H1 (cell line): Measurements from ENCODE around the gene FRS2. TPM values are rescaled to one million over a fixed set of nuclear protein-coding genes. Genes with fewer than 3 reads are reported as not detected.

Experiments used
- ASH2L ChIP-seq: fragments of 200-600, 300-600 bp; sonication (generic); IDR thresholded peaks from one replicate; pipeline ENCODE4 v1.7.1; 2017; ENCODE audit warnings: low read length
- BACH1 ChIP-seq: IDR thresholded peaks from 2 replicates; pipeline ENCODE4 v1.6.1; 2012; ENCODE audit warnings: low read length, improper control_type of control experiment
- CHD1 ChIP-seq: IDR thresholded peaks from 2 replicates; pipeline ENCODE4 v1.6.1; 2012; ENCODE audit warnings: low read depth, low read length, improper control_type of control experiment
- CHD2 ChIP-seq: IDR thresholded peaks from 2 replicates; pipeline ENCODE4 v1.6.1; 2012; ENCODE audit warnings: low read length, improper control_type of control experiment
- CREB1 ChIP-seq: IDR thresholded peaks from 2 replicates; pipeline ENCODE4 v1.6.1; 2012; ENCODE audit warnings: inconsistent platforms
- MAFK ChIP-seq: IDR thresholded peaks from 2 replicates; pipeline ENCODE4 v1.6.1; 2012; ENCODE audit warnings: low read depth, mild to moderate bottlenecking, improper control_type of control experiment, low read length
- NANOG ChIP-seq: IDR thresholded peaks from 2 replicates; pipeline ENCODE4 v1.6.1; 2011; ENCODE audit warnings: low read length, low read depth, mild to moderate bottlenecking, inconsistent platforms; ENCODE audit not compliant: insufficient read depth, poor library complexity, severe bottlenecking
- POU5F1 ChIP-seq: IDR thresholded peaks from 2 replicates; pipeline ENCODE4 v1.6.1; 2011; ENCODE audit warnings: low read depth, mild to moderate bottlenecking, low read length, moderate library complexity
- SIRT6 ChIP-seq: IDR thresholded peaks from one replicate; pipeline ENCODE4 v1.7.1; 2012; ENCODE audit warnings: low read length, inconsistent platforms
- SP1 ChIP-seq: IDR thresholded peaks from 2 replicates; pipeline ENCODE4 v1.6.1; 2011; ENCODE audit warnings: low read depth, low read length
- SRF ChIP-seq: IDR thresholded peaks from 2 replicates; pipeline ENCODE4 v1.6.1; 2011; ENCODE audit warnings: mild to moderate bottlenecking, low read depth, low read length, moderate library complexity
- TAF7 ChIP-seq: optimal IDR thresholded peaks from 2 replicates; pipeline ENCODE3; 2011; ENCODE audit warnings: low read depth, mild to moderate bottlenecking, inconsistent platforms, low read length, moderate library complexity, borderline replicate concordance
- TEAD4 ChIP-seq: IDR thresholded peaks from 2 replicates; pipeline ENCODE4 v1.6.1; 2012; ENCODE audit warnings: low read depth, low read length, inconsistent platforms, mixed read lengths
- polyA plus RNA-seq, 7 experiments: library from polyadenylated mRNA; depleted of rRNA in 3 of 7; stranded (reverse) in 5 of 7; unstranded in 2 of 7; fragments of >200 nt in 5 of 7; fragments of 200-250 nt in 2 of 7; gene quantifications; 1 replicate in 5 of 7; 2 replicates in 1 of 7; 4 replicates in 1 of 7; pipeline versions ENCODE4 v1.2.1 to v1.2.3, GENCODE V29; 2011 to 2013; ENCODE audit warnings: missing spikeins in 2 of 7, mixed read lengths in 2 of 7
- total RNA-seq: library from RNA; stranded (reverse); fragmentation: NEBNext Ultra II Directional; extraction: Animal tissue kit (Norgen Biotek cat#: 25700); gene quantifications from 2 replicates; pipeline ENCODE4 v1.2.1, GENCODE V29; 2021
- TF ChIP-seq, protein P1 (sequence below): fragments of 300-600 bp; sonication (generic); IDR thresholded peaks from 2 replicates; pipeline ENCODE4 v1.7.1; 2012; ENCODE audit warnings: low read length, moderate library complexity, mild to moderate bottlenecking, inconsistent platforms; ENCODE audit not compliant: insufficient replicate concordance

Gene FRS2
- total and polyA plus RNA-seq, 2 of the 8 experiments (the other 6 are each of a cell fraction or from before 2014, with no cell fraction given), result 10.3 to 35.8 TPM

DNA sequence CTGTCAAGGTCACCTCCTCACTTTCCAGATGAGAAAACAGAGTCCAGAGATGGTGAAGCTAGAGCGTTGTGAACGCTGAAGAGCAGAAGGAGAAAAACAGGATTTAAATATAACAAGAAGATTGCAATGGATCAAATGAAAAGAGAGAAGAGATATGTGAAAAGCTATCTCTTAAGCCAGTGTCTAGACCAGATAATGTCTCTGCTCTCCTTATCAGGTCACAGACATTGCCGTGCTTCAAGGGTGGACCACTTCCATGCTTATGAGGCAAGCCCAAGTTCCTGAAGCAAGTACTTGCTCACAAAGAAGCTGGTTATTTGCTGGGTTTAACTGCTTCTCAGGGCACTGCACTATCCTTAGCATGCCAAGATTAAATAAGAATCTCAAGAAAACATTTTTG, 31.6 kb upstream of the FRS2 start (continued):
- TF ChIP-seq, protein P1, sequence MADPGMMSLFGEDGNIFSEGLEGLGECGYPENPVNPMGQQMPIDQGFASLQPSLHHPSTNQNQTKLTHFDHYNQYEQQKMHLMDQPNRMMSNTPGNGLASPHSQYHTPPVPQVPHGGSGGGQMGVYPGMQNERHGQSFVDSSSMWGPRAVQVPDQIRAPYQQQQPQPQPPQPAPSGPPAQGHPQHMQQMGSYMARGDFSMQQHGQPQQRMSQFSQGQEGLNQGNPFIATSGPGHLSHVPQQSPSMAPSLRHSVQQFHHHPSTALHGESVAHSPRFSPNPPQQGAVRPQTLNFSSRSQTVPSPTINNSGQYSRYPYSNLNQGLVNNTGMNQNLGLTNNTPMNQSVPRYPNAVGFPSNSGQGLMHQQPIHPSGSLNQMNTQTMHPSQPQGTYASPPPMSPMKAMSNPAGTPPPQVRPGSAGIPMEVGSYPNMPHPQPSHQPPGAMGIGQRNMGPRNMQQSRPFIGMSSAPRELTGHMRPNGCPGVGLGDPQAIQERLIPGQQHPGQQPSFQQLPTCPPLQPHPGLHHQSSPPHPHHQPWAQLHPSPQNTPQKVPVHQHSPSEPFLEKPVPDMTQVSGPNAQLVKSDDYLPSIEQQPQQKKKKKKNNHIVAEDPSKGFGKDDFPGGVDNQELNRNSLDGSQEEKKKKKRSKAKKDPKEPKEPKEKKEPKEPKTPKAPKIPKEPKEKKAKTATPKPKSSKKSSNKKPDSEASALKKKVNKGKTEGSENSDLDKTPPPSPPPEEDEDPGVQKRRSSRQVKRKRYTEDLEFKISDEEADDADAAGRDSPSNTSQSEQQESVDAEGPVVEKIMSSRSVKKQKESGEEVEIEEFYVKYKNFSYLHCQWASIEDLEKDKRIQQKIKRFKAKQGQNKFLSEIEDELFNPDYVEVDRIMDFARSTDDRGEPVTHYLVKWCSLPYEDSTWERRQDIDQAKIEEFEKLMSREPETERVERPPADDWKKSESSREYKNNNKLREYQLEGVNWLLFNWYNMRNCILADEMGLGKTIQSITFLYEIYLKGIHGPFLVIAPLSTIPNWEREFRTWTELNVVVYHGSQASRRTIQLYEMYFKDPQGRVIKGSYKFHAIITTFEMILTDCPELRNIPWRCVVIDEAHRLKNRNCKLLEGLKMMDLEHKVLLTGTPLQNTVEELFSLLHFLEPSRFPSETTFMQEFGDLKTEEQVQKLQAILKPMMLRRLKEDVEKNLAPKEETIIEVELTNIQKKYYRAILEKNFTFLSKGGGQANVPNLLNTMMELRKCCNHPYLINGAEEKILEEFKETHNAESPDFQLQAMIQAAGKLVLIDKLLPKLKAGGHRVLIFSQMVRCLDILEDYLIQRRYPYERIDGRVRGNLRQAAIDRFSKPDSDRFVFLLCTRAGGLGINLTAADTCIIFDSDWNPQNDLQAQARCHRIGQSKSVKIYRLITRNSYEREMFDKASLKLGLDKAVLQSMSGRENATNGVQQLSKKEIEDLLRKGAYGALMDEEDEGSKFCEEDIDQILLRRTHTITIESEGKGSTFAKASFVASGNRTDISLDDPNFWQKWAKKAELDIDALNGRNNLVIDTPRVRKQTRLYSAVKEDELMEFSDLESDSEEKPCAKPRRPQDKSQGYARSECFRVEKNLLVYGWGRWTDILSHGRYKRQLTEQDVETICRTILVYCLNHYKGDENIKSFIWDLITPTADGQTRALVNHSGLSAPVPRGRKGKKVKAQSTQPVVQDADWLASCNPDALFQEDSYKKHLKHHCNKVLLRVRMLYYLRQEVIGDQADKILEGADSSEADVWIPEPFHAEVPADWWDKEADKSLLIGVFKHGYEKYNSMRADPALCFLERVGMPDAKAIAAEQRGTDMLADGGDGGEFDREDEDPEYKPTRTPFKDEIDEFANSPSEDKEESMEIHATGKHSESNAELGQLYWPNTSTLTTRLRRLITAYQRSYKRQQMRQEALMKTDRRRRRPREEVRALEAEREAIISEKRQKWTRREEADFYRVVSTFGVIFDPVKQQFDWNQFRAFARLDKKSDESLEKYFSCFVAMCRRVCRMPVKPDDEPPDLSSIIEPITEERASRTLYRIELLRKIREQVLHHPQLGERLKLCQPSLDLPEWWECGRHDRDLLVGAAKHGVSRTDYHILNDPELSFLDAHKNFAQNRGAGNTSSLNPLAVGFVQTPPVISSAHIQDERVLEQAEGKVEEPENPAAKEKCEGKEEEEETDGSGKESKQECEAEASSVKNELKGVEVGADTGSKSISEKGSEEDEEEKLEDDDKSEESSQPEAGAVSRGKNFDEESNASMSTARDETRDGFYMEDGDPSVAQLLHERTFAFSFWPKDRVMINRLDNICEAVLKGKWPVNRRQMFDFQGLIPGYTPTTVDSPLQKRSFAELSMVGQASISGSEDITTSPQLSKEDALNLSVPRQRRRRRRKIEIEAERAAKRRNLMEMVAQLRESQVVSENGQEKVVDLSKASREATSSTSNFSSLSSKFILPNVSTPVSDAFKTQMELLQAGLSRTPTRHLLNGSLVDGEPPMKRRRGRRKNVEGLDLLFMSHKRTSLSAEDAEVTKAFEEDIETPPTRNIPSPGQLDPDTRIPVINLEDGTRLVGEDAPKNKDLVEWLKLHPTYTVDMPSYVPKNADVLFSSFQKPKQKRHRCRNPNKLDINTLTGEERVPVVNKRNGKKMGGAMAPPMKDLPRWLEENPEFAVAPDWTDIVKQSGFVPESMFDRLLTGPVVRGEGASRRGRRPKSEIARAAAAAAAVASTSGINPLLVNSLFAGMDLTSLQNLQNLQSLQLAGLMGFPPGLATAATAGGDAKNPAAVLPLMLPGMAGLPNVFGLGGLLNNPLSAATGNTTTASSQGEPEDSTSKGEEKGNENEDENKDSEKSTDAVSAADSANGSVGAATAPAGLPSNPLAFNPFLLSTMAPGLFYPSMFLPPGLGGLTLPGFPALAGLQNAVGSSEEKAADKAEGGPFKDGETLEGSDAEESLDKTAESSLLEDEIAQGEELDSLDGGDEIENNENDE, result no peak
- TF ChIP-seq CHD2 (no peak), CREB1 (no peak), SIRT6 (no peak), TAF7 (no peak), MAFK (no peak), SP1 (no peak), BACH1 (no peak), NANOG (no peak), SRF (no peak), CHD1 (no peak), ASH2L (no peak), TEAD4 (no peak), POU5F1 (no peak)
